A673 (cell line): Measurements from ENCODE around the gene TOR1B. TPM values are rescaled to one million over a fixed set of nuclear protein-coding genes. Genes with fewer than 3 reads are reported as not detected.

ENCODE experiments used
- BruUV-seq: library from RNA; stranded (reverse); fragments of 400-500 nt; replicated peaks from 2 replicates; lab custom pipeline; 2021; lab: Mats Ljungman, UMichigan
- CTCF ChIA-PET: fragments of 300-600 bp; sonication (Branson Sonifier 250); formaldehyde crosslinking; loops from one replicate; lab custom pipeline; 2022; ENCODE audit warnings: antibody characterized with exemption; lab: Charles Lee
- POLR2A ChIA-PET: fragments of 300-600 bp; sonication (Branson Sonifier 250); formaldehyde crosslinking; loops from one replicate; lab custom pipeline; 2022; ENCODE audit warnings: antibody characterized with exemption; ENCODE audit not compliant: low non-redundant PET; lab: Charles Lee
- DNase-seq: peaks from one replicate; pipeline ENCODE4 v3.0.0-alpha.2; 2015; ENCODE audit warnings: low spot score
- H3K27ac ChIP-seq: fragments of 200-600 bp; sonication (generic); 2 replicates; pipeline ENCODE4 v1.5.1; 2016; ENCODE audit warnings: mixed run types, low read depth, mild to moderate bottlenecking, mixed read lengths, antibody characterized with exemption, low read length; ENCODE audit not compliant: poor library complexity, severe bottlenecking
- H3K27me3 ChIP-seq: fragments of 200-600 bp; sonication (generic); replicated peaks from 2 replicates; pipeline ENCODE4 v1.6.1; 2017; ENCODE audit warnings: mixed run types, low read depth, mild to moderate bottlenecking, mixed read lengths, antibody characterized with exemption, low read length; ENCODE audit not compliant: insufficient read depth, poor library complexity
- H3K36me3 ChIP-seq: fragments of 200-600 bp; sonication (generic); 2 replicates; pipeline ENCODE4 v1.6.1; 2016; ENCODE audit warnings: mixed run types, mild to moderate bottlenecking, mixed read lengths, antibody characterized with exemption, low read length; ENCODE audit not compliant: insufficient read depth, poor library complexity, severe bottlenecking
- H3K4me1 ChIP-seq: fragments of 200-600 bp; sonication (generic); 2 replicates; pipeline ENCODE4 v1.6.1; 2017; ENCODE audit warnings: mixed run types, mild to moderate bottlenecking, mixed read lengths, antibody characterized with exemption, low read length; ENCODE audit not compliant: insufficient read depth, poor library complexity, severe bottlenecking
- H3K4me3 ChIP-seq: fragments of 200-600 bp; sonication (generic); 2 replicates; pipeline ENCODE4 v1.5.1; 2016; ENCODE audit warnings: low read depth, mixed run types, mild to moderate bottlenecking, mixed read lengths, low read length; ENCODE audit not compliant: poor library complexity, severe bottlenecking
- H3K9me3 ChIP-seq: fragments of 200-600 bp; sonication (generic); 2 replicates; pipeline ENCODE4 v1.6.1; 2016; ENCODE audit warnings: mixed run types, low read depth, mild to moderate bottlenecking, mixed read lengths, antibody characterized with exemption, low read length; ENCODE audit not compliant: poor library complexity, severe bottlenecking
- CTCF ChIP-seq: fragments of 300-800, 200-600 bp; sonication (generic); conservative IDR thresholded peaks from 2 replicates; pipeline ENCODE4 v1.5.1; 2017; ENCODE audit warnings: low read depth, mild to moderate bottlenecking, antibody characterized with exemption, low read length, moderate library complexity, mixed read lengths
- EZH2 ChIP-seq: fragments of 200-600 bp; sonication (generic); IDR thresholded peaks from 2 replicates; pipeline ENCODE4 v1.6.1; 2017; ENCODE audit warnings: borderline replicate concordance, low read depth, mild to moderate bottlenecking, mixed read lengths, antibody characterized with exemption, low read length; ENCODE audit not compliant: poor library complexity, severe bottlenecking
- intact Hi-C: fragments of 100-400 bp; cut with micrococcal nuclease; formaldehyde crosslinking; loops from one replicate; pipeline ENCODE4 v1.10.0; 2022; ENCODE audit not compliant: unreplicated experiment
- total RNA-seq: library from RNA; stranded (reverse); gene quantifications from 2 replicates; pipeline ENCODE4 v1.2.3, GENCODE V29; 2021

The TOR1B gene
- total RNA-seq, 1 experiment from 2014 or later = 47.6 TPM

- Histone ChIP-seq H3K9me3 (no peaks in the 10 kb centered on the region), H3K36me3 (peaks cover 32% of the 10 kb centered on the region), H3K4me3 (no peak overlapping the region), H3K27me3 (no peaks in the 10 kb centered on the region), H3K4me1 (no peaks in the 10 kb centered on the region), H3K27ac (no peak overlapping the region)
- no peak for DNase-seq
- TF ChIP-seq EZH2 = no peak
- TF ChIP-seq CTCF = no peak
- ChIA-PET POLR2A (no interaction called here), CTCF (no interaction called here)
- intact Hi-C loops = no loop called here
- no TSS peak for BruUV-seq
These were observed 23.4 kb downstream of the TOR1B start for GRCh38 chr9:129826344-129826743.

GRCh38 chr9:129826759-129827158, 23.8 kb downstream of the TOR1B start:
- Histone ChIP-seq H3K36me3 (peaks cover 33% of the 10 kb centered on the region), H3K4me1 (no peaks in the 10 kb centered on the region), H3K4me3 (no peak overlapping the region), H3K27me3 (no peaks in the 10 kb centered on the region), H3K27ac (no peak overlapping the region), H3K9me3 (no peaks in the 10 kb centered on the region)
- intact Hi-C loops = no loop called here
- no peak for TF ChIP-seq CTCF
- TF ChIP-seq EZH2 = no peak
- no peak for DNase-seq
- BruUV-seq = no TSS peak
- CTCF ChIA-PET = no interaction called here
- POLR2A ChIA-PET = interaction anchor here (0.6 kb wide), 1 partner anchor 1603 kb away, joined by 6 read pairs; no protein-coding TSS in a partner anchor

DNA sequence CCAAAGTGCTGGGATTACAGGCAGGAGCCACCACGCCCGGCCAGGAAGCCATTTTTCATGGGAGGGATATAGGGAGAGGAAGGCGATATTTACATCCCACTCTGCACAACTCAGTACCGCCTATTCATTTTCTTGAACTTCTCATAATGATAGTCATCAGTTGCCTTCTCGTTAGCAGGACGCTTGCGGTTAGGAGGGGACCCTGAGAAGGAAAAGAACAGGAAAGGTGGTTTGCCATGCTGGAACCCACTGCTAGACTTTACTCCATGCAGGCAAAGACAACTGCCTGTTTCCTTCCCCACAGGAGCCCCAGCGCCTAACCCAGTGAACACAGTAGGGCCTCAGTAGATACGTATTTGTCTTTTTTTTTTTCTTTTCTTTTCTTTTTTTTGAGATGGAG, 25.1 kb downstream of the TOR1B start:
- intact Hi-C loops = no loop called here
- CTCF ChIA-PET = no interaction called here
- no peak for DNase-seq
- H3K27me3 ChIP-seq = no peaks in the 10 kb centered on the region
- BruUV-seq = no TSS peak
- POLR2A ChIA-PET = no interaction called here
- H3K36me3 ChIP-seq = peaks cover 30% of the 10 kb centered on the region
- H3K27ac ChIP-seq = no peak overlapping the region
- no peaks in the 10 kb centered on the region for H3K4me1 ChIP-seq
- H3K4me3 ChIP-seq = no peak overlapping the region
- TF ChIP-seq EZH2 (no peak), CTCF (no peak)
- H3K9me3 ChIP-seq = no peaks in the 10 kb centered on the region
